Endodermal cell (in vitro differentiated cells): ENCODE results near the gene POLR1B. TPM values are rescaled to one million over a fixed set of nuclear protein-coding genes. Genes with fewer than 3 reads are reported as not detected.

Experiments
- DNase-seq: peaks from one replicate; pipeline ENCODE4 v3.0.0-alpha.2; 2017
- H3K27ac ChIP-seq: 2 replicates; pipeline ENCODE4 v1.5.1; 2013; ENCODE audit warnings: mild to moderate bottlenecking, low read depth, low read length, moderate library complexity
- H3K27me3 ChIP-seq: 2 replicates; pipeline ENCODE4 v1.6.1; 2013; ENCODE audit warnings: mild to moderate bottlenecking, low read length, moderate library complexity; ENCODE audit not compliant: insufficient read depth, control insufficient read depth, poor library complexity, severe bottlenecking
- H3K36me3 ChIP-seq: 2 replicates; pipeline ENCODE4 v1.7.0; 2013; ENCODE audit warnings: mild to moderate bottlenecking, low read length, moderate library complexity; ENCODE audit not compliant: control insufficient read depth, insufficient read depth
- H3K4me1 ChIP-seq: one replicate; pipeline ENCODE4 v1.7.0; 2013; ENCODE audit warnings: low read length; ENCODE audit not compliant: control insufficient read depth, insufficient read depth
- H3K4me3 ChIP-seq: 2 replicates; pipeline ENCODE4 v1.5.1; 2013; ENCODE audit warnings: mild to moderate bottlenecking, low read length, moderate library complexity
- H3K9ac ChIP-seq: 2 replicates; pipeline ENCODE4 v1.6.1; 2013; ENCODE audit warnings: mild to moderate bottlenecking, low read length, moderate library complexity; ENCODE audit not compliant: poor library complexity, severe bottlenecking; ENCODE audit errors: extremely low read depth
- H3K9me3 ChIP-seq: 2 replicates; pipeline ENCODE4 v1.6.1; 2013; ENCODE audit warnings: mild to moderate bottlenecking, low read length, moderate library complexity; ENCODE audit not compliant: control insufficient read depth
- H3K27ac Mint-ChIP-seq: 2 replicates; pipeline ENCODE4 v1.8.0; 2020; ENCODE audit warnings: mixed read lengths
- H3K27me3 Mint-ChIP-seq: 2 replicates; pipeline ENCODE4 v1.8.0; 2021; ENCODE audit warnings: mild to moderate bottlenecking, mixed read lengths; ENCODE audit not compliant: insufficient read depth
- H3K36me3 Mint-ChIP-seq: 2 replicates; pipeline ENCODE4 v1.8.0; 2020; ENCODE audit warnings: low read depth, mixed read lengths
- H3K4me1 Mint-ChIP-seq: 2 replicates; pipeline ENCODE4 v1.8.0; 2020; ENCODE audit warnings: mixed read lengths
- H3K4me3 Mint-ChIP-seq: 2 replicates; pipeline ENCODE4 v1.8.0; 2020; ENCODE audit warnings: mild to moderate bottlenecking, moderate library complexity, mixed read lengths
- H3K9me3 Mint-ChIP-seq: 2 replicates; pipeline ENCODE4 v1.8.0; 2020; ENCODE audit warnings: mild to moderate bottlenecking, mixed read lengths
- WGBS, 2 experiments: methylation state at CpG; one replicate each; pipeline versions ENCODE4 v1.1.5 to v1.1.7; 2013; ENCODE audit warnings: missing lambda C conversion rate in 2 of 2, mixed read lengths in 1 of 2; ENCODE audit not compliant: insufficient coverage in 1 of 2, insufficient read length in 1 of 2; 5-methylcytosine and 5-hydroxymethylcytosine counted together
- total RNA-seq, 2 donors: library from RNA; stranded (reverse); fragmentation: NEBNext Ultra II Directional in 1 of 2; extraction: Animal tissue kit (Norgen Biotek cat#: 25700) in 1 of 2; gene quantifications; 2 replicates in 1 of 2; 3 replicates in 1 of 2; pipeline ENCODE4 v1.2.1, GENCODE V29; 2021
- TF ChIP-seq, protein P1 (sequence below): fragments of 200-600 bp; sonication (generic); conservative IDR thresholded peaks from 2 replicates; pipeline ENCODE4 v1.5.0; 2021; ENCODE audit warnings: antibody characterized with exemption, mild to moderate bottlenecking

The POLR1B gene
- total RNA-seq, 2 donors from 2014 or later, result 25.6 to 31.9 TPM

- Histone ChIP-seq H3K27me3 (no peaks in the 10 kb centered on the region), H3K9ac (no peak overlapping the region), H3K4me1 (no peaks in the 10 kb centered on the region), H3K4me3 (no peak overlapping the region), H3K9me3 (no peaks in the 10 kb centered on the region), H3K27ac (no peak overlapping the region), H3K36me3 (peaks cover 90% of the 10 kb centered on the region)
- H3K9me3 Mint-ChIP-seq, result no peaks in the 10 kb centered on the region
- H3K27ac Mint-ChIP-seq, result no peak overlapping the region
- no peaks in the 10 kb centered on the region for H3K4me1 Mint-ChIP-seq
- no peak overlapping the region for H3K4me3 Mint-ChIP-seq
- TF ChIP-seq, protein P1, sequence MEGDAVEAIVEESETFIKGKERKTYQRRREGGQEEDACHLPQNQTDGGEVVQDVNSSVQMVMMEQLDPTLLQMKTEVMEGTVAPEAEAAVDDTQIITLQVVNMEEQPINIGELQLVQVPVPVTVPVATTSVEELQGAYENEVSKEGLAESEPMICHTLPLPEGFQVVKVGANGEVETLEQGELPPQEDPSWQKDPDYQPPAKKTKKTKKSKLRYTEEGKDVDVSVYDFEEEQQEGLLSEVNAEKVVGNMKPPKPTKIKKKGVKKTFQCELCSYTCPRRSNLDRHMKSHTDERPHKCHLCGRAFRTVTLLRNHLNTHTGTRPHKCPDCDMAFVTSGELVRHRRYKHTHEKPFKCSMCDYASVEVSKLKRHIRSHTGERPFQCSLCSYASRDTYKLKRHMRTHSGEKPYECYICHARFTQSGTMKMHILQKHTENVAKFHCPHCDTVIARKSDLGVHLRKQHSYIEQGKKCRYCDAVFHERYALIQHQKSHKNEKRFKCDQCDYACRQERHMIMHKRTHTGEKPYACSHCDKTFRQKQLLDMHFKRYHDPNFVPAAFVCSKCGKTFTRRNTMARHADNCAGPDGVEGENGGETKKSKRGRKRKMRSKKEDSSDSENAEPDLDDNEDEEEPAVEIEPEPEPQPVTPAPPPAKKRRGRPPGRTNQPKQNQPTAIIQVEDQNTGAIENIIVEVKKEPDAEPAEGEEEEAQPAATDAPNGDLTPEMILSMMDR, result no peak
- WGBS, 2 experiments, result 96 to 100% methylated on average over 2 to 5 of the region's 7 CpGs
- peaks cover 74% of the 10 kb centered on the region for H3K36me3 Mint-ChIP-seq
- no peaks in the 10 kb centered on the region for H3K27me3 Mint-ChIP-seq
- DNase-seq, result no peak
Observed at GRCh38 chr2:112572005-112572404, 29.7 kb downstream of the POLR1B start.

GRCh38 chr2:112577756-112578155 is 35.5 kb downstream of the POLR1B start:
- H3K4me3 Mint-ChIP-seq, result no peak overlapping the region

GRCh38 chr2:112579241-112579640 is 37.0 kb downstream of the POLR1B start:
- H3K27ac ChIP-seq, result no peak overlapping the region
- H3K9me3 Mint-ChIP-seq, result no peaks in the 10 kb centered on the region
- no peak overlapping the region for H3K9ac ChIP-seq
- H3K27me3 ChIP-seq, result no peaks in the 10 kb centered on the region
- H3K36me3 ChIP-seq, result peaks cover 25% of the 10 kb centered on the region
- H3K4me3 ChIP-seq, result no peak overlapping the region
- H3K4me1 ChIP-seq, result no peaks in the 10 kb centered on the region
- H3K9me3 ChIP-seq, result no peaks in the 10 kb centered on the region
- DNase-seq, result no peak
- H3K36me3 Mint-ChIP-seq, result peaks cover 18% of the 10 kb centered on the region
- H3K27ac Mint-ChIP-seq, result no peak overlapping the region
- H3K27me3 Mint-ChIP-seq, result no peaks in the 10 kb centered on the region
- peaks cover 5% of the 10 kb centered on the region for H3K4me1 Mint-ChIP-seq
- no peak overlapping the region for H3K4me3 Mint-ChIP-seq
- TF ChIP-seq, protein P1, result no peak

More at GRCh38 chr2:112577756-112578155, 35.5 kb downstream of the POLR1B start:
- Histone ChIP-seq H3K9ac (no peak overlapping the region), H3K36me3 (peaks cover 39% of the 10 kb centered on the region), H3K27ac (no peak overlapping the region), H3K27me3 (no peaks in the 10 kb centered on the region), H3K9me3 (no peaks in the 10 kb centered on the region), H3K4me3 (no peak overlapping the region), H3K4me1 (no peaks in the 10 kb centered on the region)
- TF ChIP-seq, protein P1, result peak; percentile 56
- Mint-ChIP-seq H3K36me3 (peaks cover 29% of the 10 kb centered on the region), H3K4me1 (no peaks in the 10 kb centered on the region), H3K27me3 (no peaks in the 10 kb centered on the region), H3K27ac (no peak overlapping the region), H3K9me3 (no peaks in the 10 kb centered on the region)
- WGBS, 2 experiments, result 83 to 96% methylated on average over 3 to 4 of the region's 5 CpGs
- DNase-seq, result no peak
